Neural progenitor cell (in vitro differentiated cells): ENCODE measurements around the gene NKTR.

ENCODE experiments used
- EZH2 ChIP-seq: fragments of 200-600 bp; sonication (generic); IDR thresholded peaks from 2 replicates; pipeline ENCODE4 v1.6.1; 2017; ENCODE audit warnings: antibody characterized with exemption, mild to moderate bottlenecking, moderate library complexity
- TF ChIP-seq, protein P1 (sequence below): fragments of 200-600 bp; sonication (generic); IDR thresholded peaks from 2 replicates; pipeline ENCODE4 v1.5.1; 2017; ENCODE audit warnings: antibody characterized with exemption, mild to moderate bottlenecking

DNA sequence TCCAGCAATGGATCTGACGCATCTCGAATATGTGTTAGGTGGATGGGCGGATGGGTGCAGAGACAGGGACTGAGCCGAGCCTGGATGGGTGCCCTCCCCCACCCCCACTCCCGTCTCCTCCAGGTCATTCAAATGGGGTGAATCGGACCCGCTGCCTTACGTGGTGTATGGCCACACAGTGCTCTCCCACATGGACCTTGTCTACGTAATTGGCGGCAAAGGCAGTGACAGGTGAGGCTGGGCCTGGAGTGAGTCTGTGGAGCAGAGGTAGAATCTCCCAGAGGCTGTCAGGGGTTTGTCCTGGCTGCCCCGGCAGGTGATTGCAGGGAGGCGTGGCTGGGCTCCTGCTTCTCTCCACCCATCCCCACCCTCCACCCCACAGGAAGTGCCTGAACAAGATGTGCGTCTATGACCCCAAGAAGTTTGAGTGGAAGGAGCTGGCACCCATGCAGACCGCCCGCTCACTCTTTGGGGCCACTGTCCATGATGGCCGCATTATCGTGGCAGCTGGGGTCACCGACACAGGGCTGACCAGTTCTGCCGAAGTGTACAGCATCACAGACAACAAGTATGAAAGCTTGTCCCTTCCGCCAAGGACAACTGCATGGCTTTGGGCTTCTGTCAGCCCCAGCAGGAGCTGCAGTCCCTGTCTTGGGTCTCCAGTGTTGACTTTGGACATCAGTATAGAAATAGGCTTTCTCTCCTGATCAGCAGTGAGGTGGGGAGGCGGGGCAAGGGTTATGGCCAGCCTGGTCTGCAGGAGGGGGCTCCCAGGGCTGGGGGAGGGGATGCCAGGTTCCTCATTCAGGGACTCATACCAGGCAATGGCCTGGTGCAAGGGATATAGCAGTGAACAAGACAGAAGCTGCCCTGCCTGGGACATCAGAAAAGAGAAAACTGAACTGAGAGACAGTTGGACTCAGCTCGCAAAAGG lies 88.3 kb downstream of the NKTR start:
- TF ChIP-seq, protein P1, sequence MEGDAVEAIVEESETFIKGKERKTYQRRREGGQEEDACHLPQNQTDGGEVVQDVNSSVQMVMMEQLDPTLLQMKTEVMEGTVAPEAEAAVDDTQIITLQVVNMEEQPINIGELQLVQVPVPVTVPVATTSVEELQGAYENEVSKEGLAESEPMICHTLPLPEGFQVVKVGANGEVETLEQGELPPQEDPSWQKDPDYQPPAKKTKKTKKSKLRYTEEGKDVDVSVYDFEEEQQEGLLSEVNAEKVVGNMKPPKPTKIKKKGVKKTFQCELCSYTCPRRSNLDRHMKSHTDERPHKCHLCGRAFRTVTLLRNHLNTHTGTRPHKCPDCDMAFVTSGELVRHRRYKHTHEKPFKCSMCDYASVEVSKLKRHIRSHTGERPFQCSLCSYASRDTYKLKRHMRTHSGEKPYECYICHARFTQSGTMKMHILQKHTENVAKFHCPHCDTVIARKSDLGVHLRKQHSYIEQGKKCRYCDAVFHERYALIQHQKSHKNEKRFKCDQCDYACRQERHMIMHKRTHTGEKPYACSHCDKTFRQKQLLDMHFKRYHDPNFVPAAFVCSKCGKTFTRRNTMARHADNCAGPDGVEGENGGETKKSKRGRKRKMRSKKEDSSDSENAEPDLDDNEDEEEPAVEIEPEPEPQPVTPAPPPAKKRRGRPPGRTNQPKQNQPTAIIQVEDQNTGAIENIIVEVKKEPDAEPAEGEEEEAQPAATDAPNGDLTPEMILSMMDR, result no peak
- TF ChIP-seq EZH2, result no peak
